H1 (cell line): ENCODE results near the gene THTPA. TPM values are rescaled to one million over a fixed set of nuclear protein-coding genes. Genes with fewer than 3 reads are reported as not detected.

ENCODE experiments used
- CTCF ChIA-PET: fragments of 300-600 bp; sonication (Branson Sonifier 250); formaldehyde crosslinking; loops from one replicate; lab custom pipeline; 2021; ENCODE audit not compliant: partially characterized antibody; lab: Charles Lee
- POLR2A ChIA-PET: fragments of 300-600 bp; sonication (Branson Sonifier 250); formaldehyde crosslinking; loops from one replicate; lab custom pipeline; 2021; ENCODE audit warnings: inconsistent platforms; ENCODE audit not compliant: partially characterized antibody; lab: Charles Lee
- DNase-seq, 2 experiments: peaks; one replicate each; pipeline versions ENCODE4 v3.0.0 to v3.0.0-alpha.2; 2010 to 2022; ENCODE audit warnings: low spot score in 2 of 2, low read depth in 1 of 2, mixed read lengths in 1 of 2
- FAIRE-seq: peaks from 2 replicates; lab custom pipeline; 2011; peaks lifted over from hg19 to GRCh38; lab: Jason Lieb, UNC
- H2AFZ ChIP-seq: 2 replicates; pipeline ENCODE4 v1.8.1; 2012; ENCODE audit warnings: low read length, inconsistent platforms
- H2AK5ac ChIP-seq: 2 replicates; pipeline ENCODE4 v1.6.1; 2013; ENCODE audit warnings: low read depth, low read length
- H2BK120ac ChIP-seq: replicated peaks from 2 replicates; pipeline ENCODE3; 2013; ENCODE audit warnings: low read depth, low read length, inconsistent platforms
- H2BK12ac ChIP-seq: 2 replicates; pipeline ENCODE4 v1.6.1; 2013; ENCODE audit warnings: low read depth, low read length
- H2BK15ac ChIP-seq: 2 replicates; pipeline ENCODE4 v1.6.1; 2013; ENCODE audit warnings: low read length
- H2BK20ac ChIP-seq: 2 replicates; pipeline ENCODE4 v1.6.1; 2013; ENCODE audit warnings: low read length
- H2BK5ac ChIP-seq: 2 replicates; pipeline ENCODE4 v1.6.1; 2013; ENCODE audit warnings: low read depth, low read length
- H3K14ac ChIP-seq: 2 replicates; pipeline ENCODE4 v1.6.1; 2013; ENCODE audit warnings: inconsistent platforms; ENCODE audit not compliant: insufficient read length
- H3K18ac ChIP-seq: 2 replicates; pipeline ENCODE4 v1.6.1; 2013; ENCODE audit warnings: low read length; ENCODE audit errors: extremely low read depth
- H3K23ac ChIP-seq: 2 replicates; pipeline ENCODE4 v1.6.1; 2013; ENCODE audit warnings: inconsistent platforms; ENCODE audit not compliant: insufficient read length
- H3K23me2 ChIP-seq: 2 replicates; pipeline ENCODE4 v1.6.1; 2013; ENCODE audit warnings: low read depth, low read length
- H3K27ac ChIP-seq: 2 replicates; pipeline ENCODE4 v1.6.1; 2011; ENCODE audit warnings: low read depth, low read length, inconsistent platforms
- H3K27me3 ChIP-seq, 4 experiments: replicated peaks in 1 of 4; 1 replicate in 1 of 4; 2 replicates in 3 of 4; pipeline versions ENCODE4 v1.6.1 to v1.8.1; 2011 to 2013; ENCODE audit warnings: low read length in 3 of 4, mild to moderate bottlenecking in 3 of 4, inconsistent platforms in 2 of 4, mixed read lengths in 2 of 4, moderate library complexity in 1 of 4; ENCODE audit not compliant: control insufficient read depth in 3 of 4, insufficient read depth in 3 of 4; ENCODE audit errors: extremely low read depth in 1 of 4
- H3K36me3 ChIP-seq, 4 experiments: 2 replicates each; pipeline versions ENCODE4 v1.6.1 to v1.8.1; 2011 to 2013; ENCODE audit warnings: mild to moderate bottlenecking in 4 of 4, low read length in 3 of 4, moderate library complexity in 2 of 4, control low read depth in 1 of 4, inconsistent platforms in 1 of 4; ENCODE audit not compliant: insufficient read depth in 4 of 4, control insufficient read depth in 2 of 4
- H3K4ac ChIP-seq: replicated peaks from 2 replicates; pipeline ENCODE3; 2013; ENCODE audit warnings: low read length, low read depth, mixed read lengths, inconsistent platforms; ENCODE audit not compliant: insufficient read length
- H3K4me1 ChIP-seq, 4 experiments: replicated peaks in 1 of 4; 1 replicate in 1 of 4; 2 replicates in 3 of 4; pipeline versions ENCODE4 v1.6.1 to v1.8.1; 2011 to 2013; ENCODE audit warnings: low read length in 3 of 4, inconsistent platforms in 2 of 4, mixed read lengths in 1 of 4; ENCODE audit not compliant: insufficient read depth in 4 of 4, control insufficient read depth in 3 of 4
- H3K4me2 ChIP-seq, 2 experiments: 2 replicates each; pipeline versions ENCODE4 v1.6.1 to v1.8.1; 2011 to 2013; ENCODE audit warnings: low read depth in 2 of 2, low read length in 2 of 2, control low read depth in 1 of 2, inconsistent platforms in 1 of 2, mild to moderate bottlenecking in 1 of 2; ENCODE audit not compliant: insufficient read depth in 1 of 2
- H3K4me3 ChIP-seq, 4 experiments: fragments of 200-600, 300-600 bp in 1 of 4; sonication (generic), shearing (Covaris generic), sonication (Bioruptor Twin) in 1 of 4; 2 replicates each; pipeline versions ENCODE4 v1.5.1 to v1.8.1; 2011 to 2016; ENCODE audit warnings: low read length in 4 of 4, low read depth in 3 of 4, control low read depth in 2 of 4, inconsistent platforms in 2 of 4, mild to moderate bottlenecking in 2 of 4, mixed read lengths in 1 of 4, moderate library complexity in 1 of 4; ENCODE audit not compliant: insufficient read depth in 2 of 4; ENCODE audit errors: extremely low read depth in 1 of 4
- H3K56ac ChIP-seq: replicated peaks from 2 replicates; pipeline ENCODE3; 2013; ENCODE audit warnings: low read depth, mild to moderate bottlenecking, mixed read lengths, low read length, inconsistent platforms; ENCODE audit not compliant: insufficient read length
- H3K79me1 ChIP-seq: 2 replicates; pipeline ENCODE4 v1.6.1; 2013; ENCODE audit warnings: low read depth, low read length, control low read depth
- H3K79me2 ChIP-seq, 2 experiments: 2 replicates each; pipeline versions ENCODE4 v1.6.1 to v1.8.1; 2012 to 2013; ENCODE audit warnings: low read length in 2 of 2, mild to moderate bottlenecking in 2 of 2, inconsistent platforms in 1 of 2; ENCODE audit not compliant: insufficient read depth in 2 of 2, control insufficient read depth in 1 of 2
- H3K9ac ChIP-seq, 4 experiments: replicated peaks in 1 of 4; 1 replicate in 1 of 4; 2 replicates in 3 of 4; pipeline versions ENCODE4 v1.6.1 to v1.8.1; 2011 to 2013; ENCODE audit warnings: low read depth in 3 of 4, low read length in 3 of 4, control low read depth in 2 of 4, mild to moderate bottlenecking in 2 of 4, moderate library complexity in 2 of 4, inconsistent platforms in 1 of 4; ENCODE audit errors: extremely low read depth in 1 of 4
- H3K9me3 ChIP-seq, 2 experiments: 2 replicates each; pipeline versions ENCODE4 v1.6.1 to v1.8.1; 2012 to 2013; ENCODE audit warnings: mild to moderate bottlenecking in 2 of 2, moderate library complexity in 2 of 2, control low read depth in 1 of 2, inconsistent platforms in 1 of 2, low read depth in 1 of 2, low read length in 1 of 2, mixed read lengths in 1 of 2; ENCODE audit not compliant: insufficient read depth in 2 of 2
- H4K20me1 ChIP-seq, 2 experiments: replicated peaks in 1 of 2; 2 replicates each; pipeline versions ENCODE3 to v1.8.1; 2011 to 2013; ENCODE audit warnings: inconsistent platforms in 2 of 2, low read length in 2 of 2, mild to moderate bottlenecking in 1 of 2; ENCODE audit not compliant: insufficient read depth in 2 of 2, control insufficient read depth in 1 of 2
- H4K5ac ChIP-seq: 2 replicates; pipeline ENCODE4 v1.6.1; 2013; ENCODE audit warnings: low read length, low read depth, mixed read lengths, inconsistent platforms; ENCODE audit not compliant: insufficient read length
- H4K8ac ChIP-seq: 2 replicates; pipeline ENCODE4 v1.8.0; 2013; ENCODE audit warnings: mild to moderate bottlenecking, moderate library complexity, low read length, inconsistent platforms; ENCODE audit not compliant: insufficient read depth; ENCODE audit errors: extremely low read depth
- H4K91ac ChIP-seq: replicated peaks from 2 replicates; pipeline ENCODE3; 2013; ENCODE audit warnings: low read length, mixed read lengths, inconsistent platforms; ENCODE audit not compliant: insufficient read length
- FOSL1 ChIP-seq: IDR thresholded peaks from 2 replicates; pipeline ENCODE4 v1.6.1; 2011; ENCODE audit warnings: mild to moderate bottlenecking, low read depth, low read length, moderate library complexity; ENCODE audit not compliant: insufficient read depth
- SAP30 ChIP-seq: fragments of 300-600 bp; sonication (generic); IDR thresholded peaks from 2 replicates; pipeline ENCODE4 v1.7.1; 2012; ENCODE audit warnings: low read length, moderate library complexity, mild to moderate bottlenecking, inconsistent platforms; ENCODE audit not compliant: insufficient read depth, insufficient replicate concordance
- WGBS, 2 experiments: shearing (Covaris generic) in 1 of 2; methylation state at CpG; one replicate each; pipeline versions ENCODE4 v1.1.6 to v1.1.7; 2013 to 2015; ENCODE audit warnings: low lambda C conversion rate in 2 of 2, mixed read lengths in 2 of 2, inconsistent platforms in 1 of 2, low coverage in 1 of 2, missing lambda C conversion rate in 1 of 2; ENCODE audit not compliant: insufficient replicate concordance in 2 of 2, insufficient coverage in 1 of 2, insufficient read length in 1 of 2; ENCODE audit errors: extremely low coverage in 1 of 2, missing lambda C conversion rate in 1 of 2; 5-methylcytosine and 5-hydroxymethylcytosine counted together
- polyA plus RNA-seq, 7 experiments: library from polyadenylated mRNA; depleted of rRNA in 3 of 7; stranded (reverse) in 5 of 7; unstranded in 2 of 7; fragments of >200 nt in 5 of 7; fragments of 200-250 nt in 2 of 7; gene quantifications; 1 replicate in 5 of 7; 2 replicates in 1 of 7; 4 replicates in 1 of 7; pipeline versions ENCODE4 v1.2.1 to v1.2.3, GENCODE V29; 2011 to 2013; ENCODE audit warnings: missing spikeins in 2 of 7, mixed read lengths in 2 of 7
- total RNA-seq: library from RNA; stranded (reverse); fragmentation: NEBNext Ultra II Directional; extraction: Animal tissue kit (Norgen Biotek cat#: 25700); gene quantifications from 2 replicates; pipeline ENCODE4 v1.2.1, GENCODE V29; 2021

THTPA gene
- total and polyA plus RNA-seq, 2 of the 8 experiments (the other 6 are each of a cell fraction or from before 2014, with no cell fraction given), result 16.6 to 19.0 TPM

DNA sequence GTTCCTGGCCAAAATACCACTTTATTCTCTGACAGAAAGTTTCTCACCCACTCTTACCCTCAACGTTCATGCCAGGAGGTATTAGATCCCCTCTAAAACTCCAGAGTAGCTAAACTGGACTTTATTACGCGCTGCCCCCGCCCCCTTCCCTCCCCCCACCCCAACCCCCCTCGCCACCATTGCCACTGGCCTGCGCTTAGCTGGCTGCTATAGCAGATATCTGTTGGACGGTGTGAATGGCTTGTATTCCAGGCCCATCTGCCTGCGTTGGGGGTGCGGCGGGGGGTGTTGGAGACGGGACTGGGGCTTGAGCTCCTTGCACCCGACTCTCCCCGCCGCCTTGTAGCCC, 564 bp upstream of the THTPA start:
- H3K36me3 ChIP-seq, result peaks cover 0 to 15% (median 3%) of the 10 kb centered on the region in 4 experiments; a peak in 4 of 8 replicates
- no peak overlapping the region for H3K23ac ChIP-seq
- no peak overlapping the region for H3K18ac ChIP-seq
- 0 out of 2 replicates have a peak, but pooled peaks cover 7% of the 10 kb centered on the region for H3K79me1 ChIP-seq
- H3K14ac ChIP-seq, result no peak overlapping the region
- H4K8ac ChIP-seq, result no peak overlapping the region
- no peak overlapping the region for H4K91ac ChIP-seq
- H3K4me2 ChIP-seq, result peak overlapping the region; percentile 80 to 93
- no peak overlapping the region for H2AK5ac ChIP-seq
- FAIRE-seq (no peak), DNase-seq (no peak)
- H3K4ac ChIP-seq, result no peak overlapping the region
- no peaks in the 10 kb centered on the region for H3K9me3 ChIP-seq
- H2AFZ ChIP-seq, result no peak overlapping the region
- peaks cover under 1 to 22% of the 10 kb centered on the region in 2 experiments; a peak in 3 of 4 replicates for H3K79me2 ChIP-seq
- no peak overlapping the region for H2BK15ac ChIP-seq
- H3K56ac ChIP-seq, result no peak overlapping the region
- H2BK120ac ChIP-seq, result no peak overlapping the region
- H2BK20ac ChIP-seq, result no peak overlapping the region
- peak; percentile 67 for TF ChIP-seq SAP30
- no peak for TF ChIP-seq FOSL1
- no peak overlapping the region for H4K5ac ChIP-seq
- peaks cover 13% of the 10 kb centered on the region for H3K23me2 ChIP-seq
- H3K4me3 ChIP-seq, result peak overlapping the region; percentile 56 to 87 (median 80)
- ChIA-PET POLR2A (interaction anchor here (0.7 to 52.7 kb wide), 7 partner anchors 12 to 640 kb away, joined by 3 to 1523 read pairs (median 4); partner anchors contain the start of genes AP1G2, NGDN, TM9SF1 and ZFHX2), CTCF (interaction anchor here (34.2 to 70.5 kb wide), 2 partner anchors 28 to 79 kb away, joined by 1314 to 2092 read pairs; partner anchors contain the start of gene NGDN)
- H2BK12ac ChIP-seq, result no peak overlapping the region
- H3K9ac ChIP-seq, result peak overlapping the region in 2 of 4 experiments; percentile 76 to 80; a peak in 2 of 7 replicates
- peaks cover 0 to 19% (median 11%) of the 10 kb centered on the region in 4 experiments; a peak in 6 of 7 replicates for H3K4me1 ChIP-seq
- H4K20me1 ChIP-seq, result peaks cover 0 to 3% of the 10 kb centered on the region in 2 experiments
- H3K27ac ChIP-seq, result no peak overlapping the region
- WGBS, 2 experiments, result 7% methylated on average over 10 of the region's 14 CpGs; no CpG with 5 or more reads in 1 of the 2 experiments
- no peaks in the 10 kb centered on the region for H3K27me3 ChIP-seq
- H2BK5ac ChIP-seq, result 0 out of 2 replicates have a peak overlapping the region, but pooled peaks have one; percentile 93
